Breast epithelium (tissue), 3 donors: ENCODE results near the gene CGNL1.

Experiments used
- POLR2A ChIP-seq: fragments of 450-650 bp; IDR thresholded peaks from one replicate; pipeline ENCODE4 v1.6.1; 2016; ENCODE audit warnings: antibody characterized with exemption, mild to moderate bottlenecking, moderate library complexity
- POLR2AphosphoS5 ChIP-seq, 3 donors: sonication (generic); formaldehyde crosslinking; IDR thresholded peaks; one replicate each; pipeline ENCODE4 v1.6.1; 2017; ENCODE audit warnings: antibody characterized with exemption in 3 of 3
- TF ChIP-seq, protein P1 (sequence below), 3 donors: fragments of 450-650 bp; IDR thresholded peaks; one replicate each; pipeline ENCODE4 v1.5.1; 2016 to 2017; ENCODE audit warnings: antibody characterized with exemption in 3 of 3, mild to moderate bottlenecking in 3 of 3, moderate library complexity in 3 of 3

GRCh38 chr15:57358571-57358970, 17.7 kb upstream of the CGNL1 start:
- TF ChIP-seq, protein P1, sequence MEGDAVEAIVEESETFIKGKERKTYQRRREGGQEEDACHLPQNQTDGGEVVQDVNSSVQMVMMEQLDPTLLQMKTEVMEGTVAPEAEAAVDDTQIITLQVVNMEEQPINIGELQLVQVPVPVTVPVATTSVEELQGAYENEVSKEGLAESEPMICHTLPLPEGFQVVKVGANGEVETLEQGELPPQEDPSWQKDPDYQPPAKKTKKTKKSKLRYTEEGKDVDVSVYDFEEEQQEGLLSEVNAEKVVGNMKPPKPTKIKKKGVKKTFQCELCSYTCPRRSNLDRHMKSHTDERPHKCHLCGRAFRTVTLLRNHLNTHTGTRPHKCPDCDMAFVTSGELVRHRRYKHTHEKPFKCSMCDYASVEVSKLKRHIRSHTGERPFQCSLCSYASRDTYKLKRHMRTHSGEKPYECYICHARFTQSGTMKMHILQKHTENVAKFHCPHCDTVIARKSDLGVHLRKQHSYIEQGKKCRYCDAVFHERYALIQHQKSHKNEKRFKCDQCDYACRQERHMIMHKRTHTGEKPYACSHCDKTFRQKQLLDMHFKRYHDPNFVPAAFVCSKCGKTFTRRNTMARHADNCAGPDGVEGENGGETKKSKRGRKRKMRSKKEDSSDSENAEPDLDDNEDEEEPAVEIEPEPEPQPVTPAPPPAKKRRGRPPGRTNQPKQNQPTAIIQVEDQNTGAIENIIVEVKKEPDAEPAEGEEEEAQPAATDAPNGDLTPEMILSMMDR (IDR thresholded peaks at IDR 0.05): no peak
- TF ChIP-seq POLR2AphosphoS5 (IDR thresholded peaks at IDR 0.05) (no peak), POLR2A (no peak)
